ENCODE data around the gene CXXC5.
"Not testable (repeated sequence)": the region's sequence is repeated elsewhere in the genome, so short reads cannot be mapped to it uniquely, and the experiment has no call there.

GRCh38 chr5:139625398-139625797 is 22.8 kb upstream of the CXXC5 start:
- TF ChIP-seq, protein P1, sequence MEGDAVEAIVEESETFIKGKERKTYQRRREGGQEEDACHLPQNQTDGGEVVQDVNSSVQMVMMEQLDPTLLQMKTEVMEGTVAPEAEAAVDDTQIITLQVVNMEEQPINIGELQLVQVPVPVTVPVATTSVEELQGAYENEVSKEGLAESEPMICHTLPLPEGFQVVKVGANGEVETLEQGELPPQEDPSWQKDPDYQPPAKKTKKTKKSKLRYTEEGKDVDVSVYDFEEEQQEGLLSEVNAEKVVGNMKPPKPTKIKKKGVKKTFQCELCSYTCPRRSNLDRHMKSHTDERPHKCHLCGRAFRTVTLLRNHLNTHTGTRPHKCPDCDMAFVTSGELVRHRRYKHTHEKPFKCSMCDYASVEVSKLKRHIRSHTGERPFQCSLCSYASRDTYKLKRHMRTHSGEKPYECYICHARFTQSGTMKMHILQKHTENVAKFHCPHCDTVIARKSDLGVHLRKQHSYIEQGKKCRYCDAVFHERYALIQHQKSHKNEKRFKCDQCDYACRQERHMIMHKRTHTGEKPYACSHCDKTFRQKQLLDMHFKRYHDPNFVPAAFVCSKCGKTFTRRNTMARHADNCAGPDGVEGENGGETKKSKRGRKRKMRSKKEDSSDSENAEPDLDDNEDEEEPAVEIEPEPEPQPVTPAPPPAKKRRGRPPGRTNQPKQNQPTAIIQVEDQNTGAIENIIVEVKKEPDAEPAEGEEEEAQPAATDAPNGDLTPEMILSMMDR (conservative IDR thresholded peaks at IDR 0.05; ENCODE audit: low read depth, low read length) = not testable (repeated sequence)
- not testable (repeated sequence) for TF ChIP-seq SMC3 (IDR thresholded peaks at IDR 0.05; ENCODE audit: low read depth, low read length)
- TF ChIP-seq, protein P2, sequence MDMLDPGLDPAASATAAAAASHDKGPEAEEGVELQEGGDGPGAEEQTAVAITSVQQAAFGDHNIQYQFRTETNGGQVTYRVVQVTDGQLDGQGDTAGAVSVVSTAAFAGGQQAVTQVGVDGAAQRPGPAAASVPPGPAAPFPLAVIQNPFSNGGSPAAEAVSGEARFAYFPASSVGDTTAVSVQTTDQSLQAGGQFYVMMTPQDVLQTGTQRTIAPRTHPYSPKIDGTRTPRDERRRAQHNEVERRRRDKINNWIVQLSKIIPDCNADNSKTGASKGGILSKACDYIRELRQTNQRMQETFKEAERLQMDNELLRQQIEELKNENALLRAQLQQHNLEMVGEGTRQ (IDR thresholded peaks at IDR 0.05; ENCODE audit: low read depth, low read length) = not testable (repeated sequence)

Measured in IMR-90 (cell line).